Effector CD4-positive, alpha-beta T cell (primary cell): ENCODE measurements around the gene IL36B.

ENCODE experiments used
- DNase-seq: peaks from one replicate; pipeline ENCODE4 v3.0.0-alpha.2; 2020

IL36B gene

DNA sequence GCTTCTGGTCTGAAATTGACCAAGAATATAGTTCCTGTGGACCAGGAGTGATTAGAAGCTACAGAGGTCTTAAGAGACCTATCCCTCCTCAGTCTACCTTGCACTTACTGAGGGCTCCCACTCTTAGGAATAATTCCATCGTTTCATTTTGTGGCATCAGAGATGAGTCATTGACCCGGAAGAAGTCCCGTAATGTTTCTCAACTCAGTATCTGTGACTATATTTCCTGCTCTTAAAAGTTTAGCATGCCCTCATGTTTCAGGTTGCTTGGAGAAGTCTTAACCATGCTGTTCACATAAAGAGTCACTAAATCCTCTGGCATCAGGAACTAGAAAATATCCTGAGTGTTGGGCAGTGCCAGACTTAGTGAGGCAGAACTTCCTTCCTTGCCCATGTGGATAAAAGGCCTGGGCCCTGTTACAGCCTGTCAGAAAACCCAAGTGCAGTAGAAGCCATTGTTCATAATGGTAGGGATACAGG, 47.6 kb downstream of the IL36B start, which contains the start of gene IL36A:
Gene IL36A, plus strand, starts transcription at position 430 of the 480 bp plus-strand sequence. CDS start 413 bp downstream, outside the sequence.
- no peak for DNase-seq

DNA sequence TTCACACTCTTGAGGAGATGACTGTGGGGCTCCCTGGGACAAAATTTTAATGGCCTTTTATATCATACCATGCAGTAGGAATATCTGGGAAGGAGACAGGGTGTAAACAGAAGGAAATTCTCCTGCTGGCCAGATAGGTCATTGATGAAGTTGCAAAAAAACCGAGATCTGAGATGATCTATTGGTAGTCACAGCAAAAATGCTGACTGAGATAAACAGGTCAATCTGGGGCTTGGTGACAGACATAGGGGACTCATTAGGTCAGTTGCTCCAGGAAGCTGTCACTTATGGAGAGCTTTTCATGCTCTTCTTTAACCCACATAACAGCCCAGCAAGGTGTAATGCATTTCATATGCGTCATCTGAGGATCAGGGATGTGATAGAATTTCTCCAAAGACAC, 50.0 kb downstream of the IL36B start:
- no peak for DNase-seq

DNA sequence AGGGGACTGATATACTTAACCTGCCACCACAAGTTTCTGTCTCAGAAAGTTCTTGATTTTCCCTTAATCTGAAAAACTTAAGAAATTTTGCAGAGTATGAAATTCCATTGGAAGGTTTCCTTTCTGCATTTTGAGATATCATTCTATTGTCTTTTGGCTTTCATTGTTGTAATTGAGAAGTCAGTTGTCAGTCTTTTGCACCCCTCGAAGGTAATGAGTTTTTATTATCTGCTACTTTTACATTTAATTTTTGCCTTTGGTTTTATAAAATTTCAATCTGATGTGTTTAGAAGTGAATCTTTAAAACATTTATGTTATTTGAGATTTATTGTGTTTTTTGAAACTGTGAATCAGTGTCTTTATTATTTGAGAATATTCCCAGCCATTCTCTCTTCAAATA, 52.2 kb downstream of the IL36B start:
- DNase-seq, result no peak

DNA sequence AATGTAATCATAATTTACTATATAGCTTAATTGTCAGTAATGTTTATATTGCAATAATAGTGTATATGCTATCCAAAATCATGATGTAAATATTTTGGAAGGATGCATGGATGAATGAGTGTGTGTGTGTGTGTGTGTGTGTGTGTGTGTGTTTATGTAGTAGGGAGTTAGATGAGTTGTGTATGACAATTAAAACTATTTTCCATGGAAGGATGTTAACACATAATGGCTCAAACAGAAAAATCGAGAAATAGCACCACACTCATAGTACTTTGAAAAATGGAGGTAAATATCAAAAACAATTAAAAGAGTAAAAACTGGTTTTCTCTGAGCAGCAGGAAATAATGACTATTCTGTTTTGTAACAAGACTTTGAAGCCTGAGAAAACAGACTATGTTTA, 55.5 kb downstream of the IL36B start:
- no peak for DNase-seq

DNA sequence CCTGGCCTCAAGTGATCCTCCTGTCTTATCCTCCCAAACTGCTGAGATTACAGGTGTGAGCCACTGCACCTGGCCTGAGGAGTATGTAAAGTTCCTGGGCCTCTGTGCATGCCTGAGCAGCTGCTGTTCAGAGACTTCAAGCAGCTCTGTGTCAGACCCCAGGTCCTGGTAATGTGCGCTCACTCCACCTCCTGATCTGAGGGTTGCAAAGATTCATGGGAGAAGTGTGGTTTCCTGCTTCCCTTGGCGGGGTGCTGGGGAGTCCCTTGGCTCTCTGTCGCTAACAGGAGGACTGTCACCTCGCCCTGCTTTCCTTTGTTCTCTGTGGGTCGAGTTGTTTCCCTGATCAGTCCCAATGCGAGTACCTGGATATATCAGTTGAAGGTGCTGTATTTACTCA, 56.0 kb downstream of the IL36B start:
- peak; percentile 61 for DNase-seq

DNA sequence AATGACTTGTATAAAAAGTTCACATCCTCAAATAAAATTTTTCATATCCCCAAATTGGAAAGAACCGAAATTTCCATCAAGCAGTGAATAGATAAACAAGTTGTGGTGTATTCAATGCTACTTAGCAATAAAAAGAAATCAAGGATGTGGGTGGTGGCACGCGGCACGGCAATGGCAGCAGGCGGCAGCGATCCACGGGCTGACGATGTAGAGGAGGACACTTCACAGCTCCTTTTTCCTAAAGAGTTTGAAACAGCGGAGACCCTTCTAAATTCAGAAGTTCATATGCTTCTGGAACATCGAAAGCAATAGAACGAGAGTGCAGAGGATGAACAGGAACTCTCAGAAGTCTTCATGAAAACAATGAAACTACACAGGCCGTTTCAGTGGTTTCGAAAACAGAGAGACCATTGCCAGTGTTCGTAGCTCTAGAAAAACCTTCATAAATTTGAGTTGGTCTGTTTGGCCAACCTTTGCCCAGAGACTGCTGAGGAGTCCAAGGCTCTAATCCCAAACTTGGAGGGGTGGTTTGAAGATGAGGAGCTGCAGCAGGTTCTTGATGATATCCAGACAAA, 57.2 kb downstream of the IL36B start:
- no peak for DNase-seq

DNA sequence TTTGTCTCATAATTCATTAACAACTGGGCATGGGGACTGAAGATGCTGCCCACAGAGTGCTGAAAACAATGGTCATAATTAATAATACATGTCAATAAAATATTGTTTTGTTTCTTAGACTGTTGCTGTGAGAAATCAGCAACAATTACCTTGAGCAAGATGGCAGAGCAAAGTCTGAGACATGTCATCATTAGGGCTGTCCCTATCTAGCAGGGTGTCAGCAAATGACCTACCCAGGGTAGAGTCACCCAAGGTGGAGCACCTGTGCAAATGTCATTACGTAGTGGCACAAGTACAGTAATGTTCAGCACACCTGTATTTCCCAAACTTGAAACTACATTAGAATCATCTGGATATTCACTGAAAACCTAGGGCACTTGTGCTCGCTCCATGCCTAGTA, 58.0 kb downstream of the IL36B start:
- DNase-seq, result no peak

DNA sequence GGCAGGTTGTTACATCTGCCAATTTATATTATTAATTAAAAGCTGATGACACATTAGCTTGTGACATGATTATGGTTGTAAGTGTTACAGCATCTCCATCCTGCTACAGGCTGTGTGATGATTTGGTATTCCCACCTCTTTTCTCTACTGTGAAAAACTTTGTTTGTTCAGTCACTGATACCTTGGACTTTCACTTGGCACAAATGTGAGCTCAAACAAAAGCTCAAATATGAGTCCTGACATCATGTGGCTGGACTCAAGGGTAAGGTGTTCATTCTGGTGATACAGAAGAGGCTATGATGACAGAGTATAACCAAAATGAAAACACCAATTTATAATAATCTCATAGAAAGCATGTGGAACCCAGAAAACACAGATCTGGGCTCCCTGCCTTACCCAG, 58.8 kb downstream of the IL36B start:
- no peak for DNase-seq

DNA sequence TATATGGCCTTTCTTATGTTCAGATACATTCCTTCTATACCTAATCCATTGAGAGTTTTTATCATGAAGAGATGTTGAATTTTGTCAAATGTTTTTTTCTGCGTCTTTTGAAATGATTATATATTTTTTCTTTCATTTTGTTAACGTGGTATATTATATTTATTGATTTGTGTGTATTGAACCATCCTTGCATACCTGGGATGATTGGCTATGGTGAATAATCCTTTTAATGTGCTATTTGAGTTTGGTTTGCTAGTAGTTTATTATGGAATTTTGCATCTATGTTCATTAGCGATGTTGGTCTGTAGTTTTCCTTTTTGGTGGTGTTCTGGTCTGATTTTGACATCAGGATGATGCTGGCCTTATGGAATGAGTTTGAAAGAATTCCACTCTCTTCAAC, 63.1 kb downstream of the IL36B start:
- no peak for DNase-seq

DNA sequence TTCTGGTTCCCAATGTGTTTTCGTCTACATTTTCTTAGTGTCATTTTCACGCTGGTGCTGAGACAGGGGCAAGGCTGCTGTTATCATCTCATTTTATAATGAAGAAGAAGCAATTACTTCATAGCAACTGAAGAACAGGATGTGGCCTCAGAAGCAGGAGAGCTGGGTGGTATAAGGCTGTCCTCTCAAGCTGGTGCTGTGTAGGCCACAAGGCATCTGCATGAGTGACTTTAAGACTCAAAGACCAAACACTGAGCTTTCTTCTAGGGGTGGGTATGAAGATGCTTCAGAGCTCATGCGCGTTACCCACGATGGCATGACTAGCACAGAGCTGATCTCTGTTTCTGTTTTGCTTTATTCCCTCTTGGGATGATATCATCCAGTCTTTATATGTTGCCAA, 67.6 kb downstream of the IL36B start:
- no peak for DNase-seq

DNA sequence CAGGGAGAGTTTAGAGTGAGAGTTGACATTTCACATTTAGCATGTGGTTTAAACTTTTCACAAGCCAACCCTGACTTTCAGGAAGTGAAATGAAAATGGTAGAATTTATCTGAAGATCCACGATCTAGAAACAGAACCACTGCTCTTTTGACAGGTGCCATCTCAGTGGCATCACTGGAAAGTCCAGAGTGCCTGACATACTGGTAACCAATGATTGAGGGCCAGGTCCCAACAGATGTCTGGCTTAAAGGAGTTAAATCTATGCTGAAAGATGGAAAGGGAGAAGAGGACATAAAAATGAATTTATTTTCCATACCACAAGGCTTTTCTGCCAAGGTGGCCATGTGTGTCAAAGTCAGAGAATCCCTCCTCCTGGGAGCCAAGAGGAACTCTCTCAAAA, 72.1 kb downstream of the IL36B start:
- DNase-seq, result no peak

DNA sequence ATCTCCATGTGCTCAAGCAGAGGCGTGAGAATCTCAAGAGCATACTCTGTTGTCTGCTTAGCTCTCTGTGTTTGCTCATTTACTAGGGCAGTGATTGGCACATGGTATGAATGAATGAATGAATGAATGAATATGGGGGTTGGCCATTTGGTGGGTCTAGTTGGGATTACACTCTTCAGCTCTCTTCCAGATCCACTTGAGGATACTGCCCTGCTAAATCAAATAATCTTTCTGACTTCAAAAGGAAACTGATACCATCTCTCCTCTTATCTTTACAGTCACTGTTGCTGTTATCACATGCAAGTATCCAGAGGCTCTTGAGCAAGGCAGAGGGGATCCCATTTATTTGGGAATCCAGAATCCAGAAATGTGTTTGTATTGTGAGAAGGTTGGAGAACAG, 72.9 kb downstream of the IL36B start:
- DNase-seq, result no peak

DNA sequence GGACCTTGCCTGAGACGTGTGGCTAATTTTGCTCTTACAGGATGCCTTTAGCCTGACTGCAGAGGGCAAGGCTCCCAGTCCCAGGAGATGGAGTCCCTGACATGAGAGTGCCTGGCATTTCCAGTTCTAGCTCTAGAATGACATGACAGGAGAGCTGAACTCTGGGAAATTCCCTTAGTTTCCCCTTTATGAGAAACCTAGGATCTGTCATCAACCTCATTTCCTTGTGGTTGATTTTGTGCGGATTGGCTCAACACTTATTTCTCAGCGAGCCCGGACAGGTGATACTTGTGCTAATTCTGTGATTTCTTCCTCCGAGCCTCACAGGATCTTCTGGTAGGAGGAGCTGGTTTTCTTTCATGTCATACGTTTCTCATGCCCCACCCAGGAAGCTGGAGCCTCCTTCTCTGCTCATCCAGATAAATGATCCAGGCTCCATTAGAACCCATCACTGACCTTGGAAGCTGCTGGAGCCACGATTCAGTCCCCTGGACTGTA, 75.1 kb downstream of the IL36B start, which contains the start of gene IL36G:
Gene IL36G, plus strand, starts transcription at position 448 of the 498 bp plus-strand sequence. CDS start 633 bp downstream, outside the sequence.
- no peak for DNase-seq
